D721Med (cell line): ENCODE data around the gene FADS1.

Source experiments
- DNase-seq: peaks from one replicate; pipeline ENCODE4 v3.0.0; 2011; ENCODE audit warnings: low spot score; ENCODE audit not compliant: insufficient read length
- FAIRE-seq: peaks from 2 replicates; lab custom pipeline; 2011; peaks lifted over from hg19 to GRCh38; lab: Jason Lieb, UNC
- CTCF ChIP-seq: IDR thresholded peaks from 2 replicates; pipeline ENCODE4 v1.5.1; 2012; ENCODE audit warnings: mild to moderate bottlenecking, control low read depth; ENCODE audit not compliant: insufficient read depth; ENCODE audit errors: missing control alignments

The FADS1 gene

GRCh38 chr11:61820174-61820573, 3.4 kb upstream of the FADS1 start:
- TF ChIP-seq CTCF, result no peak
- FAIRE-seq, result no peak
- DNase-seq, result no peak

GRCh38 chr11:61817471-61818202, 834 bp upstream of the FADS1 start:
- no peak for DNase-seq
- FAIRE-seq, result no peak
- no peak for TF ChIP-seq CTCF

GRCh38 chr11:61815790-61816735, 740 bp downstream of the FADS1 start:
- no peak for FAIRE-seq

GRCh38 chr11:61814958-61815789, 1.6 kb downstream of the FADS1 start:
- no peak for TF ChIP-seq CTCF
- FAIRE-seq, result no peak
- DNase-seq, result peak; percentile 74

More at GRCh38 chr11:61815790-61816735, 740 bp downstream of the FADS1 start:
- TF ChIP-seq CTCF, result no peak
- DNase-seq, result no peak

GRCh38 chr11:61814247-61814957, 2.4 kb downstream of the FADS1 start:
- TF ChIP-seq CTCF, result no peak
- FAIRE-seq (no peak), DNase-seq (no peak)

GRCh38 chr11:61812736-61813411, 3.9 kb downstream of the FADS1 start:
- FAIRE-seq (no peak), DNase-seq (no peak)

More at GRCh38 chr11:61812736-61813411, 3.9 kb downstream of the FADS1 start:
- no peak for TF ChIP-seq CTCF
